Measurements from ENCODE around the gene C21orf91.

The C21orf91 gene

GRCh38 chr21:17819114-17819876, at the start of gene C21orf91:
TSS of gene C21orf91 (minus strand) at chr21:17819356. CDS start at chr21:17818318, 1,038 bp downstream.
- ATAC-seq: peak; percentile 95
- TF ChIP-seq PATZ1 (CRISPR knock-in tag; IDR thresholded peaks at IDR 0.05; ENCODE audit: borderline replicate concordance) (peak; percentile 98), PPARA (CRISPR knock-in tag; IDR thresholded peaks at IDR 0.05; ENCODE audit: borderline replicate concordance) (no peak)

GRCh38 chr21:17866590-17866989, 47.4 kb upstream of the C21orf91 start:
- ATAC-seq: no peak

GRCh38 chr21:17859661-17860060, 40.5 kb upstream of the C21orf91 start:
- no peak for ATAC-seq
- TF ChIP-seq CREB5 (CRISPR knock-in tag; IDR thresholded peaks at IDR 0.05; ENCODE audit: low read depth): no peak
- TF ChIP-seq SNAI2 (CRISPR knock-in tag; IDR thresholded peaks at IDR 0.05): no peak
- no peak for TF ChIP-seq TOX (CRISPR knock-in tag; IDR thresholded peaks at IDR 0.05; ENCODE audit: borderline replicate concordance)
- no peak for TF ChIP-seq ARNTL (CRISPR knock-in tag; IDR thresholded peaks at IDR 0.05; ENCODE audit: borderline replicate concordance, low read depth)
- TF ChIP-seq POU6F1 (CRISPR knock-in tag; IDR thresholded peaks at IDR 0.05; ENCODE audit: borderline replicate concordance, low read depth): no peak
- TF ChIP-seq ZNF565 (CRISPR knock-in tag; conservative IDR thresholded peaks at IDR 0.05; ENCODE audit: low read depth): no peak
- TF ChIP-seq PATZ1 (CRISPR knock-in tag; IDR thresholded peaks at IDR 0.05; ENCODE audit: borderline replicate concordance): no peak
- TF ChIP-seq RARB (CRISPR knock-in tag; IDR thresholded peaks at IDR 0.05): no peak
- TF ChIP-seq CSDC2 (CRISPR knock-in tag; IDR thresholded peaks at IDR 0.05): no peak
- TF ChIP-seq TSHZ2 (CRISPR knock-in tag; IDR thresholded peaks at IDR 0.05): no peak
- no peak for TF ChIP-seq TCF4 (CRISPR knock-in tag; IDR thresholded peaks at IDR 0.05; ENCODE audit: borderline replicate concordance)
- no peak for TF ChIP-seq ISL1 (CRISPR knock-in tag; IDR thresholded peaks at IDR 0.05)
- TF ChIP-seq ZFP3 (CRISPR knock-in tag; IDR thresholded peaks at IDR 0.05): no peak
- no peak for TF ChIP-seq ZFP30 (CRISPR knock-in tag; IDR thresholded peaks at IDR 0.05)

More at GRCh38 chr21:17866590-17866989, 47.4 kb upstream of the C21orf91 start:
- TF ChIP-seq CSDC2 (CRISPR knock-in tag; IDR thresholded peaks at IDR 0.05) (no peak), TSHZ2 (CRISPR knock-in tag; IDR thresholded peaks at IDR 0.05) (no peak)

All from SK-N-SH treated with all-trans-retinoic acid at 6 μM for 48 hours (cell line).